ENCODE measurements around the gene BLOC1S4. TPM values are rescaled to one million over a fixed set of nuclear protein-coding genes. Genes with fewer than 3 reads are reported as not detected.

BLOC1S4 gene
- total RNA-seq, 2 donors from 2014 or later = 18.8 to 26.5 TPM

- peak; percentile 70 for TF ChIP-seq CTCF (conservative IDR thresholded peaks at IDR 0.05)
- no peaks in the 10 kb centered on the region for H3K27me3 ChIP-seq (ENCODE audit: control insufficient read depth, insufficient read depth, low read length, poor library complexity, severe bottlenecking)
- peaks cover 24% of the 10 kb centered on the region for H3K36me3 ChIP-seq (ENCODE audit: control insufficient read depth, insufficient read depth, low read length)
- H3K4me1 ChIP-seq (ENCODE audit: control insufficient read depth, insufficient read depth, low read length) = no peaks in the 10 kb centered on the region
- H3K27me3 Mint-ChIP-seq (ENCODE audit: insufficient read depth) = peaks cover 6% of the 10 kb centered on the region
- WGBS, 2 experiments (ENCODE audit: insufficient coverage in 1 of 2, insufficient read length in 1 of 2) = 8 to 20% methylated on average over 17 to 40 of the region's 40 CpGs
- peaks cover 28% of the 10 kb centered on the region for H3K36me3 Mint-ChIP-seq (ENCODE audit: low read depth)
- H3K9ac ChIP-seq (ENCODE audit: extremely low read depth, low read length, poor library complexity, severe bottlenecking) = peak overlapping the region; percentile 32
- peak; percentile 73 for DNase-seq
- no peak overlapping the region for H3K27ac ChIP-seq (ENCODE audit: low read depth, low read length)
- H3K4me1 Mint-ChIP-seq = peaks cover 22% of the 10 kb centered on the region
- peak overlapping the region; percentile 86 for H3K4me3 ChIP-seq (ENCODE audit: low read length)
- H3K9me3 ChIP-seq (ENCODE audit: control insufficient read depth, low read length) = no peaks in the 10 kb centered on the region
- peak overlapping the region; percentile 76 for H3K4me3 Mint-ChIP-seq
- peaks cover 5% of the 10 kb centered on the region for H3K9me3 Mint-ChIP-seq
- no peak overlapping the region for H3K27ac Mint-ChIP-seq
Measured at GRCh38 chr4:6674500-6675149, 41.3 kb upstream of the BLOC1S4 start.

- WGBS, 2 experiments (ENCODE audit: insufficient coverage in 1 of 2, insufficient read length in 1 of 2) = 94 to 96% methylated on average over 12 to 19 of the region's 21 CpGs
- H3K4me3 Mint-ChIP-seq = peak overlapping the region; percentile 5
- Histone ChIP-seq H3K4me3 (ENCODE audit: low read length) (peak overlapping the region; percentile 86), H3K9me3 (ENCODE audit: control insufficient read depth, low read length) (no peaks in the 10 kb centered on the region), H3K36me3 (ENCODE audit: control insufficient read depth, insufficient read depth, low read length) (peaks cover 24% of the 10 kb centered on the region), H3K27me3 (ENCODE audit: control insufficient read depth, insufficient read depth, low read length, poor library complexity, severe bottlenecking) (no peaks in the 10 kb centered on the region), H3K4me1 (ENCODE audit: control insufficient read depth, insufficient read depth, low read length) (no peaks in the 10 kb centered on the region), H3K27ac (ENCODE audit: low read depth, low read length) (no peak overlapping the region), H3K9ac (ENCODE audit: extremely low read depth, low read length, poor library complexity, severe bottlenecking) (no peak overlapping the region)
- no peak overlapping the region for H3K27ac Mint-ChIP-seq
- peaks cover 22% of the 10 kb centered on the region for H3K4me1 Mint-ChIP-seq
- peaks cover 28% of the 10 kb centered on the region for H3K36me3 Mint-ChIP-seq (ENCODE audit: low read depth)
- DNase-seq = no peak
- no peak for TF ChIP-seq CTCF (conservative IDR thresholded peaks at IDR 0.05)
- peaks cover 6% of the 10 kb centered on the region for H3K27me3 Mint-ChIP-seq (ENCODE audit: insufficient read depth)
- H3K9me3 Mint-ChIP-seq = peaks cover 5% of the 10 kb centered on the region
Measured at GRCh38 chr4:6676722-6677558, 39.0 kb upstream of the BLOC1S4 start.

GRCh38 chr4:6680372-6681034 lies 35.5 kb upstream of the BLOC1S4 start:
- no peak overlapping the region for H3K27ac Mint-ChIP-seq
- no peak overlapping the region for H3K4me3 Mint-ChIP-seq
- Histone ChIP-seq H3K4me1 (ENCODE audit: control insufficient read depth, insufficient read depth, low read length) (no peaks in the 10 kb centered on the region), H3K4me3 (ENCODE audit: low read length) (no peak overlapping the region), H3K9ac (ENCODE audit: extremely low read depth, low read length, poor library complexity, severe bottlenecking) (no peak overlapping the region), H3K36me3 (ENCODE audit: control insufficient read depth, insufficient read depth, low read length) (peaks cover 20% of the 10 kb centered on the region), H3K27me3 (ENCODE audit: control insufficient read depth, insufficient read depth, low read length, poor library complexity, severe bottlenecking) (no peaks in the 10 kb centered on the region), H3K9me3 (ENCODE audit: control insufficient read depth, low read length) (no peaks in the 10 kb centered on the region), H3K27ac (ENCODE audit: low read depth, low read length) (no peak overlapping the region)
- peak; percentile 75 for TF ChIP-seq CTCF (conservative IDR thresholded peaks at IDR 0.05)
- 88 to 92% methylated on average over 4 to 10 of the region's 10 CpGs for WGBS, 2 experiments (ENCODE audit: insufficient coverage in 1 of 2, insufficient read length in 1 of 2)
- no peaks in the 10 kb centered on the region for H3K9me3 Mint-ChIP-seq
- H3K36me3 Mint-ChIP-seq (ENCODE audit: low read depth) = peaks cover 24% of the 10 kb centered on the region
- peak; percentile 84 for DNase-seq
- peaks cover 15% of the 10 kb centered on the region for H3K4me1 Mint-ChIP-seq
- H3K27me3 Mint-ChIP-seq (ENCODE audit: insufficient read depth) = peaks cover 3% of the 10 kb centered on the region

Measured in endodermal cell (in vitro differentiated cells).